Adrenal gland (tissue), 5 donors: ENCODE results near the gene PSG11.

Source experiments
- POLR2A ChIP-seq, 2 donors: fragments of 450-650 bp; IDR thresholded peaks; one replicate each; pipeline ENCODE4 v1.6.1; 2017; ENCODE audit warnings: antibody characterized with exemption in 2 of 2, mild to moderate bottlenecking in 2 of 2, moderate library complexity in 1 of 2
- TF ChIP-seq, protein P1 (sequence below), 6 experiments: fragments of 450-650 bp in 4 of 6; fragments of 200-600 bp in 2 of 6; sonication (generic) in 1 of 6; IDR thresholded peaks; 1 replicate in 5 of 6; 2 replicates in 1 of 6; pipeline versions ENCODE4 v1.5.1 to v1.8.0; 2016 to 2021; ENCODE audit warnings: antibody characterized with exemption in 6 of 6, mild to moderate bottlenecking in 2 of 6, moderate library complexity in 1 of 6
- donor health status: DM: no; HTN: no; CAD: no.

DNA sequence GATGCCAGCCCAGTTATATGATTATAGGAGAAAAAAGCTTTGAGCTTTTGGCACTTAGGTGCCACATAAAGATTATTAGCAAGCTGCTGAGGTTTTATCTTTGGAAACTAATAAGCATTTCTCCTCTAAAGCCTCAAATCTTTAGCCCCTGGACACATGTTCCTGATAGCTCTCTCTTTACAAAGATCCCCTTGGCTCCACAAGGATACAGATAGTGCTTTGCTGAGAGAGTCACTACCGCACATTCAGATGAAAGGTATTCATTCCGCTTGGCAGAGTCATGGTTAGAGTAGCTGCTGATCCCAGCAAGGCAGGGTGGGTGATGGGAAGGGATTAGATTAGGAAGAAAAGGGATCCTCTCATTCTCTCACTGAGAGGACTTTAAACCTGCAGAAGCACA lies 61.1 kb downstream of the PSG11 start:
- no peak for TF ChIP-seq POLR2A (IDR thresholded peaks at IDR 0.05)
- TF ChIP-seq, protein P1, sequence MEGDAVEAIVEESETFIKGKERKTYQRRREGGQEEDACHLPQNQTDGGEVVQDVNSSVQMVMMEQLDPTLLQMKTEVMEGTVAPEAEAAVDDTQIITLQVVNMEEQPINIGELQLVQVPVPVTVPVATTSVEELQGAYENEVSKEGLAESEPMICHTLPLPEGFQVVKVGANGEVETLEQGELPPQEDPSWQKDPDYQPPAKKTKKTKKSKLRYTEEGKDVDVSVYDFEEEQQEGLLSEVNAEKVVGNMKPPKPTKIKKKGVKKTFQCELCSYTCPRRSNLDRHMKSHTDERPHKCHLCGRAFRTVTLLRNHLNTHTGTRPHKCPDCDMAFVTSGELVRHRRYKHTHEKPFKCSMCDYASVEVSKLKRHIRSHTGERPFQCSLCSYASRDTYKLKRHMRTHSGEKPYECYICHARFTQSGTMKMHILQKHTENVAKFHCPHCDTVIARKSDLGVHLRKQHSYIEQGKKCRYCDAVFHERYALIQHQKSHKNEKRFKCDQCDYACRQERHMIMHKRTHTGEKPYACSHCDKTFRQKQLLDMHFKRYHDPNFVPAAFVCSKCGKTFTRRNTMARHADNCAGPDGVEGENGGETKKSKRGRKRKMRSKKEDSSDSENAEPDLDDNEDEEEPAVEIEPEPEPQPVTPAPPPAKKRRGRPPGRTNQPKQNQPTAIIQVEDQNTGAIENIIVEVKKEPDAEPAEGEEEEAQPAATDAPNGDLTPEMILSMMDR (IDR thresholded peaks at IDR 0.05), result no peak
